Measurements from ENCODE around the gene CHADL. TPM values are rescaled to one million over a fixed set of nuclear protein-coding genes. Genes with fewer than 3 reads are reported as not detected.

The CHADL gene
- total and polyA plus RNA-seq, 5 experiments from 2014 or later: 0.49 to 1.7 (median 0.85) TPM

DNA sequence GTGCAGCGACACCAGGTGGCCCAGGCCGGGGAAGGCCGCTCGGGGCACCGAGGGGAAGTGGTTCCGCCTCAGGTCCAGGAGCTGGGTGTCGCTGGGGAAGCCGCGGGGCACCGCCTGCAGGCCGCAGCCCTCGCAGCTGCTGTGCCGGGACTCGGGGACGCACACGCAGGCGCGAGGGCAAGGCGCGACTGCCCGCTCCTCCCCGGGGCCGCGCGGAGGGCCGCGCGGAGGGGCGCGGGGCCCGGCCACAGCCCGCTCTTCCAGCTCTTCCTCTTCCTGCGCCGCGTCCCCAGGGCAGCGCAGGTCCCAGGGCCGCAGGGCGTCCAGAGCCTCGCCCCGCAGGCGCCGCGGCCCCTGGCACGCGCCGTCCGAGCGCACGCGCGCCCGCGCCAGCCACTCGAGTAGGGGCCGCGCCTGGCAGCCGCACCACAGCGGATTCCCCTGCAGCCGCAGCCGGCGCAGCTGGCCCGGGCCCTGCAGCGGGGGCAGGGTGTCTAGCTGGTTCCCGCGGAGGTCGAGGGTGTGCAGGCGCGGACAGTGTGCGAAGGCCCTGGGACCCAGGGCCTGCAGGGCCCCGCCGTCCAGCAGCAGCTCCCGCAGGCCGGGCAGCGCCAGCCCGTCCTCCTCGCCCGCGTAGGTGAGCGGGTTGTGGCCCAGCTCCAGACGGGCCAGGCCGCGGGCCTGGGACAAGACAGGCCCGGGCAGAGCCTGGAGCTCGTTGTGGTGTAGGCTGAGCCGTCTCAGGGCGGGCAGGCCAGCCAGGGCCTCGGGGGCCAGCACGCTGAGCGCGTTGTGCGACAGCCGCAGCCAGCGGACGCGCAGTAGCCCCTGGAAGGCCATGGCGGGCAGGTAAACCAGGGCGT, 2.8 kb downstream of the CHADL start:
- H3K36me3 Mint-ChIP-seq: peaks cover 0 to 2% (median 0%) of the 10 kb centered on the region in 3 donors
- H3K27ac Mint-ChIP-seq: peak overlapping the region in 3 of 10 donors; percentile 64 to 79 (median 67)
- DNase-seq (peak in 9 of 10 donors; percentile 71 to 89 (median 82)), ATAC-seq (peak; percentile 96 to 97)
- H3K4me1 Mint-ChIP-seq: peaks cover 3 to 17% (median 5%) of the 10 kb centered on the region in 4 donors
- no peaks in the 10 kb centered on the region for H3K9me3 Mint-ChIP-seq
- peak overlapping the region in 9 of 10 donors; percentile 50 to 81 (median 71) for H3K4me3 Mint-ChIP-seq
- POLR2A ChIA-PET: interaction anchor here (0.6 to 2.8 kb wide), 18 partner anchors 9 to 315 kb away, joined by 3 to 18 read pairs (median 4); partner anchors contain the start of genes EP300, RANGAP1, RBX1 and TEF
- H3K27me3 Mint-ChIP-seq: no peaks in the 10 kb centered on the region

DNA sequence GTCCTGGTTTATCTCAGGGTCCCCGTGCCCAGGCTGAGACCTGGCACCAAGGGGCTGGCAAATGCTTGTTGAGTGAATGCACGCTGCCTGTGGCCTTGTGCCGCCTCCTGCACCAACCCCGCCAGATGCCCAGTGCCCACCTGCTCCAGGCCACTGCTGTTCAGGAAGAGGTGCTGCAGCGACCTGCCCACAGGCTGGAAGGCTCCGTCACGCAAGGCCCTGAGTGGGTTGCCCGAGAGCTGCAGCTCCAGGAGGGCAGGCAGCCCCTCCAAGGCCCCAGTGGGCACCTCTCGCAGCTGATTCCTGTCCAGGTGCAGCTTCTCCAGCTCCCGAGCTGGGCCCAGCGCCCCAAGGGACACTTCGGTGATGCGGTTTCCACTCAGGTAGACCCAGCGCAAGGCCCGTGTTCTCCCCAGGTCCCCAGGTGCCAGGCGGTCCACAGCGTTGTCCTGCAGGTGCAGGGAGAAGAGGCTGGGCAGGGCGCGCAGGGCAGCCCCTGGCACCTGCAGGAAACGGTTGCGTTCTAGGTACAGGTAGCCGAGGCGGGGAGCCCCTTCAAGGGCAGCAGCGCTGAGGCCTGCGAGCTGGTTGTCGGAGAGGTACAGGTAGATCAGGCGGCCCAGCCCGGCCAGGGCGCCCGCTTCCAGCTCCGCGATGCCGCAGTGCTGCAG, 3.6 kb downstream of the CHADL start:
- no peaks in the 10 kb centered on the region for H3K9me3 Mint-ChIP-seq
- no peak for ATAC-seq

GRCh38 chr22:41234815-41235695, 5.7 kb downstream of the CHADL start:
- POLR2A ChIA-PET: no interaction called here
- ATAC-seq: no peak
- peaks cover 3 to 16% (median 5%) of the 10 kb centered on the region in 4 donors for H3K4me1 Mint-ChIP-seq

More for the DNA sequence above, 3.6 kb downstream of the CHADL start:
- Mint-ChIP-seq H3K4me1 (peaks cover 3 to 17% (median 5%) of the 10 kb centered on the region in 4 donors), H3K36me3 (no peaks in the 10 kb centered on the region), H3K27me3 (no peaks in the 10 kb centered on the region), H3K4me3 (peak overlapping the region; percentile 28 to 81 (median 70)), H3K27ac (peak overlapping the region in 6 of 10 donors; percentile 14 to 79 (median 65))
- POLR2A ChIA-PET: interaction anchor here (0.6 to 2.8 kb wide), 18 partner anchors 9 to 314 kb away, joined by 3 to 18 read pairs (median 4); partner anchors contain the start of genes EP300, RANGAP1, RBX1 and TEF
- peak in 1 of 10 donors; percentile 71 for DNase-seq

DNA sequence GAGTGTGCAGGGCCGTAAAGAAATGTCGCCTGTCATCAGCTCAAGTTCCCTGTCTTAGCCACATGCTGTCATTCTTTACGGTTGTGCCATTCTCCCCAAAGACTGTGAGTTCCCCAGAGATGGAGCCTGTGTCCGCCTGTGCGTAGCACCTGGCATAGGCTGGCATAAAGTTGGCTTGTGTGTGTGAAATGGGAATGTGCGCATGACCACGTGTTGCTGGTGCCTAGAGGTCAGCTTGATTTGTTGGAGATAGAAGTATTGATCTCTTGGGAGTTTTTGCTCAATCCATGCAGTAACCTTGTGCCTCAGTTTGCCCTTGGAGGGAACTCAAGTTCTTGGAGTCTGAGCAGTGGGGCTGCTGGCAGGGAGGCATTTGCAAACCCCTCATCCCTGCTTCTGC, 9.4 kb downstream of the CHADL start:
- no peak overlapping the region for H3K4me3 Mint-ChIP-seq
- peaks cover 0 to 32% (median 4%) of the 10 kb centered on the region in 3 donors for H3K36me3 Mint-ChIP-seq
- H3K9me3 Mint-ChIP-seq: no peaks in the 10 kb centered on the region
- H3K27ac Mint-ChIP-seq: peak overlapping the region in 2 of 10 donors; percentile 40 to 52
- POLR2A ChIA-PET: no interaction called here
- no peak for ATAC-seq
- DNase-seq: no peak
- H3K27me3 Mint-ChIP-seq: no peaks in the 10 kb centered on the region
- peaks cover 0 to 5% (median 1%) of the 10 kb centered on the region in 4 donors for H3K4me1 Mint-ChIP-seq

More at GRCh38 chr22:41234815-41235695, 5.7 kb downstream of the CHADL start:
- Mint-ChIP-seq H3K9me3 (no peaks in the 10 kb centered on the region), H3K27ac (no peak overlapping the region), H3K4me3 (no peak overlapping the region), H3K27me3 (no peaks in the 10 kb centered on the region), H3K36me3 (peaks cover 0 to 9% (median 0%) of the 10 kb centered on the region in 3 donors)
- no peak for DNase-seq

GRCh38 chr22:41230401-41230785, 10.3 kb downstream of the CHADL start:
- Mint-ChIP-seq H3K27me3 (no peaks in the 10 kb centered on the region), H3K27ac (peak overlapping the region in 4 of 10 donors; percentile 20 to 63 (median 62)), H3K36me3 (peaks cover 0 to 41% (median 4%) of the 10 kb centered on the region in 3 donors), H3K4me1 (peaks cover 0 to 3% (median 0%) of the 10 kb centered on the region in 4 donors), H3K4me3 (no peak overlapping the region), H3K9me3 (no peaks in the 10 kb centered on the region)
- no peak for ATAC-seq
- no peak for DNase-seq
- POLR2A ChIA-PET: no interaction called here

GRCh38 chr22:41229730-41230400, 10.9 kb downstream of the CHADL start:
- Mint-ChIP-seq H3K27ac (peak overlapping the region in 2 of 10 donors; percentile 40 to 63), H3K27me3 (no peaks in the 10 kb centered on the region), H3K4me3 (no peak overlapping the region), H3K36me3 (peaks cover 0 to 44% (median 4%) of the 10 kb centered on the region in 3 donors), H3K9me3 (no peaks in the 10 kb centered on the region), H3K4me1 (peaks cover 0 to 4% (median 0%) of the 10 kb centered on the region in 4 donors)
- POLR2A ChIA-PET: no interaction called here
- DNase-seq (no peak), ATAC-seq (no peak)

DNA sequence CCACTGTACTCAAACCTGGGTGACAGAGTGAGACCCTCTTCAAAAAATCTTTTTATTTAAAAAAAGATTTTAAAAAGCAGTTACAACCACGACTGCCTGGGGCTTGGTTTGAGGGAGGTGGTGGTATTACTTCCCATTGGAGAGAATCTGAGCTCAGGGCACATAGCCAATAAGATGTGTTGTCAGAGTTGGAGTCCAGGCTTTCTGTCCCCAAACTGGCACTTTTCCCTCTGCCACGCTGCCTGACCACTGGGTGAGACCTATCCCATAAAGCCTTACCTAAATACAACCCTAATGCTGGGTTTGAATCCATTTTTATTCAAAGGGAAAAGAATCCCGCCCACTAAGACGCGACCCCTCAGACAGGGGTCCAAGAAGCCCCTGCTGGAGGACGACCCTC, 11.5 kb downstream of the CHADL start:
- H3K9me3 Mint-ChIP-seq: no peaks in the 10 kb centered on the region
- peaks cover 0 to 51% (median 4%) of the 10 kb centered on the region in 3 donors for H3K36me3 Mint-ChIP-seq
- H3K27me3 Mint-ChIP-seq: no peaks in the 10 kb centered on the region
- H3K4me1 Mint-ChIP-seq: peaks cover 0 to 4% (median 0%) of the 10 kb centered on the region in 4 donors
- POLR2A ChIA-PET: no interaction called here
- DNase-seq: no peak
- no peak for ATAC-seq
- H3K27ac Mint-ChIP-seq: no peak overlapping the region
- H3K4me3 Mint-ChIP-seq: no peak overlapping the region

DNA sequence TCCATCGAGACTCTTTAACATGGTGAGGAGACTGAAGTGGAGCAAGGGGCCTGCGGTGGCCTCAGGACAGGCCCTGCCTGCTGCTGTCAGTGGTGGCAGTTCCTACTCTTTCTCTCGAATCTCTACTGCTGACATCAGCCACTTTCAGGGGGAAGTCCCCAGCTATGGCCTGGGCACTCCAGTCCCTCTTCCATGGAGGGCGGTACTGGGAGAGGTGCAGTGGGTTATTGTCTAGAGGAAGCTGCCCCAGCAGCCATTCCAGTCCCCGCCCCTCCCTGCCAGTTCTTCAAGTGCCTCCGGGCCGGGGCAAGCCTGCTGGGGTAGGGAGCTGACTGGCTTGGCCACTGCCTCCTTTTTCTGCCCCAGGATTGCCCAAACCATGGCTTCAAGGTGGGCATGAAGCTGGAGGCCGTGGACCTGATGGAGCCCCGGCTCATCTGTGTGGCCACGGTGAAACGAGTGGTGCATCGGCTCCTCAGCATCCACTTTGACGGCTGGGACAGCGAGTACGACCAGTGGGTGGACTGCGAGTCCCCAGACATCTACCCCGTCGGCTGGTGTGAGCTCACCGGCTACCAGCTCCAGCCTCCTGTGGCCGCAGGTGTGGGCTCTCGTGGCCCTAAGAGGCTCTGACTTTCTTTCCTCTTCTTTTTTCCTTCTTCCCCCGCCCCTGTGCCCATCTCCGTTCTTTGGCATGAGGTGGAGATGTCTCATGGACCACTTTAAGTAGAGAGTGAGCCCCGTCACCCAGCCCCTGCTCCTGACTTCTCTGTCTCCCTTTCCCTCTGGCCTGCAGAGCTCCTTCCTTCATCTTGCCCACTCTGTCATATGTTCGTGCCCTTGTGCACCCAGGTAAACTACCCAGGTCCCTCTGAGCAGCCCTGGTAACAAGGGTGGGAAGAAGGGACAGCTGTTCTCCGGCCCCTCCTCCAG, 13.7 kb downstream of the CHADL start:
- H3K4me1 Mint-ChIP-seq: peaks cover 0 to 4% (median 0%) of the 10 kb centered on the region in 4 donors
- no peaks in the 10 kb centered on the region for H3K9me3 Mint-ChIP-seq
- peaks cover 0 to 72% (median 9%) of the 10 kb centered on the region in 3 donors for H3K36me3 Mint-ChIP-seq
- POLR2A ChIA-PET: interaction anchor here (0.5 to 2.0 kb wide), 2 partner anchors 11 to 27 kb away, joined by 3 to 10 read pairs; no protein-coding TSS in a partner anchor
- ATAC-seq (no peak), DNase-seq (no peak)
- peak overlapping the region in 1 of 10 donors; percentile 62 for H3K27ac Mint-ChIP-seq
- no peak overlapping the region for H3K4me3 Mint-ChIP-seq
- no peaks in the 10 kb centered on the region for H3K27me3 Mint-ChIP-seq

- no peak for DNase-seq
- no peak overlapping the region for H3K4me3 Mint-ChIP-seq
- no peak for ATAC-seq
- H3K9me3 Mint-ChIP-seq: no peaks in the 10 kb centered on the region
- POLR2A ChIA-PET: interaction anchor here (1.4 kb wide), 1 partner anchor 14 kb away, joined by 4 read pairs; no protein-coding TSS in a partner anchor
- H3K27me3 Mint-ChIP-seq: no peaks in the 10 kb centered on the region
- H3K27ac Mint-ChIP-seq: no peak overlapping the region
- H3K4me1 Mint-ChIP-seq: peaks cover 0 to 7% (median 5%) of the 10 kb centered on the region in 4 donors
- peaks cover 0 to 82% (median 16%) of the 10 kb centered on the region in 3 donors for H3K36me3 Mint-ChIP-seq
Measured at GRCh38 chr22:41223535-41223934, 17.2 kb downstream of the CHADL start.

- ATAC-seq (no peak), DNase-seq (no peak)
- peaks cover 0 to 82% (median 16%) of the 10 kb centered on the region in 3 donors for H3K36me3 Mint-ChIP-seq
- no peak overlapping the region for H3K4me3 Mint-ChIP-seq
- H3K27me3 Mint-ChIP-seq: no peaks in the 10 kb centered on the region
- peak overlapping the region in 2 of 10 donors; percentile 19 to 24 for H3K27ac Mint-ChIP-seq
- H3K9me3 Mint-ChIP-seq: no peaks in the 10 kb centered on the region
- POLR2A ChIA-PET: interaction anchor here (0.6 to 1.4 kb wide), 2 partner anchors 14 to 965 kb away, joined by 4 read pairs; no protein-coding TSS in a partner anchor
- H3K4me1 Mint-ChIP-seq: peaks cover 2 to 10% (median 6%) of the 10 kb centered on the region in 4 donors
Measured at GRCh38 chr22:41222846-41223507, 17.8 kb downstream of the CHADL start.

Measured in naive thymus-derived CD8-positive, alpha-beta T cell (primary cell).